ENCODE data around the gene ZNF217. TPM values are rescaled to one million over a fixed set of nuclear protein-coding genes. Genes with fewer than 3 reads are reported as not detected.
"Not testable (repeated sequence)": the region's sequence is repeated elsewhere in the genome, so short reads cannot be mapped to it uniquely, and the experiment has no call there.

Gene ZNF217
- total RNA-seq, 2 experiments from 2014 or later: 51.3 to 51.8 TPM

DNA sequence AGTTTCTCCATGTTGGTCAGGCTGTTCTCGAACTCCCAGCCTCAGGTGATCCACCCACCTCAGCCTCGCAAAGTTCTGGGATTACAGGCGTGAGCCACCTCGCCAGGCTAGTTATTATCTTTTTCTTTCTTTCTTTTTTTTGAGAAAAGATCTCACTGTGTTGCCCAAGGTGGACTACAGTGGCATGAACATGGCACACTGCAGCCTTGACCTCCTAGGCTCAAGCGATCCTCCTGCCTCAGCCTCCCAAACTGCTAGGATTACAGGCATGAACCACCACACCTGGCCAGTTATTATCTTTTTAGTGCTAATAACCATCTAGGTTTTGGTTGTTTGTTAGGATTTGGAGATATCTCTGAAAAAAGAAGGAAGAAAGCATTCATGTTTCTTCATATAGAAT, 35.8 kb upstream of the ZNF217 start:
- Mint-ChIP-seq H3K27ac (no peak overlapping the region), H3K36me3 (ENCODE audit: low read depth) (no peaks in the 10 kb centered on the region), H3K4me1 (ENCODE audit: low read depth) (peaks cover 16% of the 10 kb centered on the region), H3K9me3 (no peaks in the 10 kb centered on the region), H3K4me3 (no peak overlapping the region), H3K27me3 (no peaks in the 10 kb centered on the region)
- no peak for ATAC-seq
- intact Hi-C loops (cut with micrococcal nuclease): no loop called here
- ChIA-PET CTCF (no interaction called here), POLR2A (no interaction called here)
- TF ChIP-seq, protein P1, sequence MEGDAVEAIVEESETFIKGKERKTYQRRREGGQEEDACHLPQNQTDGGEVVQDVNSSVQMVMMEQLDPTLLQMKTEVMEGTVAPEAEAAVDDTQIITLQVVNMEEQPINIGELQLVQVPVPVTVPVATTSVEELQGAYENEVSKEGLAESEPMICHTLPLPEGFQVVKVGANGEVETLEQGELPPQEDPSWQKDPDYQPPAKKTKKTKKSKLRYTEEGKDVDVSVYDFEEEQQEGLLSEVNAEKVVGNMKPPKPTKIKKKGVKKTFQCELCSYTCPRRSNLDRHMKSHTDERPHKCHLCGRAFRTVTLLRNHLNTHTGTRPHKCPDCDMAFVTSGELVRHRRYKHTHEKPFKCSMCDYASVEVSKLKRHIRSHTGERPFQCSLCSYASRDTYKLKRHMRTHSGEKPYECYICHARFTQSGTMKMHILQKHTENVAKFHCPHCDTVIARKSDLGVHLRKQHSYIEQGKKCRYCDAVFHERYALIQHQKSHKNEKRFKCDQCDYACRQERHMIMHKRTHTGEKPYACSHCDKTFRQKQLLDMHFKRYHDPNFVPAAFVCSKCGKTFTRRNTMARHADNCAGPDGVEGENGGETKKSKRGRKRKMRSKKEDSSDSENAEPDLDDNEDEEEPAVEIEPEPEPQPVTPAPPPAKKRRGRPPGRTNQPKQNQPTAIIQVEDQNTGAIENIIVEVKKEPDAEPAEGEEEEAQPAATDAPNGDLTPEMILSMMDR (IDR thresholded peaks at IDR 0.05): no peak
- DNase-seq: no peak

DNA sequence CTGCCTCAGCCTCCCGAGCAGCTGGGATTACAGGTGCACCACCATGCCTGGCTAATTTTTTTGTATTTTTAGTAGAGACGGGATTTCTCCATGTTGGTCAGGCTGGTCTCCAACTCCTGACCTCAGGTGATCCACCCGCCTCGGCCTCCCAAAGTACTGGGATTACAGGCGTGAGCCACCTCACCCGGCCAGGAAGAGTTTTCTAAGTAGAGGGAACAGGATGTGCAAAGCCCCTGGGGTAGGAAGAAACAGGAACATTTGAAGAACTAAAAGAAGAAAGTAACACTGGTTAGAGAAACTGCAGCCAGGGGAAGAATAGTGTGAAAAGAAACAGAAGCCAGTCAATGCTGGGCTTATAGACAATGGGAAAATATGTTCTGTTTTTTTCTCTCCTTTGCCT, 35.1 kb upstream of the ZNF217 start:
- H3K9me3 Mint-ChIP-seq; DNase-seq; H3K27me3 Mint-ChIP-seq; H3K27ac Mint-ChIP-seq; intact Hi-C loops (cut with micrococcal nuclease); H3K4me3 Mint-ChIP-seq; POLR2A ChIA-PET; CTCF ChIA-PET; ATAC-seq; H3K36me3 Mint-ChIP-seq (ENCODE audit: low read depth): not testable (repeated sequence)
- peaks cover 19% of the 10 kb centered on the region for H3K4me1 Mint-ChIP-seq (ENCODE audit: low read depth)

- H3K9me3 Mint-ChIP-seq: no peaks in the 10 kb centered on the region
- intact Hi-C loops (cut with micrococcal nuclease): no loop called here
- no peak for DNase-seq
- no peaks in the 10 kb centered on the region for H3K27me3 Mint-ChIP-seq
- ChIA-PET CTCF (no interaction called here), POLR2A (no interaction called here)
- H3K4me1 Mint-ChIP-seq (ENCODE audit: low read depth): peaks cover 25% of the 10 kb centered on the region
- TF ChIP-seq, protein P1 (IDR thresholded peaks at IDR 0.05): no peak
- peak overlapping the region; percentile 71 for H3K27ac Mint-ChIP-seq
- no peak for ATAC-seq
- no peaks in the 10 kb centered on the region for H3K36me3 Mint-ChIP-seq (ENCODE audit: low read depth)
- H3K4me3 Mint-ChIP-seq: no peak overlapping the region
Measured at GRCh38 chr20:53628076-53628475, 34.4 kb upstream of the ZNF217 start.

- CTCF ChIA-PET; H3K36me3 Mint-ChIP-seq (ENCODE audit: low read depth); DNase-seq; H3K27ac Mint-ChIP-seq; intact Hi-C loops (cut with micrococcal nuclease); H3K27me3 Mint-ChIP-seq; ATAC-seq; H3K9me3 Mint-ChIP-seq; H3K4me3 Mint-ChIP-seq: not testable (repeated sequence)
- H3K4me1 Mint-ChIP-seq (ENCODE audit: low read depth): peaks cover 36% of the 10 kb centered on the region
- POLR2A ChIA-PET: interaction anchor here (0.6 kb wide), 1 partner anchor 279 kb away, joined by 3 read pairs; no protein-coding TSS in a partner anchor
Measured at GRCh38 chr20:53627001-53627400, 33.4 kb upstream of the ZNF217 start.

GRCh38 chr20:53626584-53626983, 32.9 kb upstream of the ZNF217 start:
- H3K9me3 Mint-ChIP-seq: no peaks in the 10 kb centered on the region
- H3K27ac Mint-ChIP-seq: no peak overlapping the region
- intact Hi-C loops (cut with micrococcal nuclease): no loop called here
- ChIA-PET POLR2A (no interaction called here), CTCF (interaction anchor here (0.7 to 1.1 kb wide), 2 partner anchors 24 to 34 kb away, joined by 3 read pairs; no protein-coding TSS in a partner anchor)
- H3K27me3 Mint-ChIP-seq: no peaks in the 10 kb centered on the region
- TF ChIP-seq, protein P1 (IDR thresholded peaks at IDR 0.05): no peak
- DNase-seq (no peak), ATAC-seq (no peak)
- H3K4me3 Mint-ChIP-seq: no peak overlapping the region
- no peaks in the 10 kb centered on the region for H3K36me3 Mint-ChIP-seq (ENCODE audit: low read depth)
- H3K4me1 Mint-ChIP-seq (ENCODE audit: low read depth): peaks cover 40% of the 10 kb centered on the region

DNA sequence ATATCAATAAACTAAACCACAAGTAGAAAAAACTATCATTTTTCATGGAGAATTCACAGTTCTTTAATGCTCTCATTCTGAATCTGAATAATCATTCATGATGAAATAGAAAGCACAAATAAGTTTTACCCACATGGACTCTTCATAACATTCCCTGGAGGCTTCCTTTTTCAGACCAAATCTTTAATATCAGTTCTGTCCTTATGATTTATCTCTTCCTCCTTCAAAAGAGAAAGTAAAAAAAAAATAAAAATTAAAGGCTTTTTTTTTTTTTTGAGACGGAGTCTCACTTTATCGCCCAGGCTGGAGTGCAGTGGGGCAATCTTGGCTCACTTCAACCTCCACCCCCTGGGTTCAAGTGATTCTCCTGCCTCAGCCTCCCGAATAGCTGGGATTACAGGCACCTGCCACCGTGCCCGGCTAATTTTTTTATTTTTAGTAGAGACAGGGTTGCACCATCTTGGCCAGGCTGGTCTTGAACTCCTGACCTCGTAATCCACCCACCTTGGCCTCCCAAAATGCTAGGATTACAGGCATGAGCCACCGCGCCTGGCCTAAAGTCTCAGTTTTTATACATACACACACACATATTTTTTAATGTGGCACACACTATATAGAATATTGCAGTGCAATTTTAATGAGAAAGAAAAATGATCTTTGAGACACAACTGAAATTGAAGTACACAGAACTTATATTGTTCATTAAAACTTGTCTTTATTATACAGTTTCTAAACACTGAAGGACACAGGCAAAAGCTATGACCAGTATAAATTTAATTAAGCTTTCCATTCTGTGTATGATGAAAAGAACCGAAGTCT, 31.9 kb upstream of the ZNF217 start:
- Mint-ChIP-seq H3K9me3 (no peaks in the 10 kb centered on the region), H3K36me3 (ENCODE audit: low read depth) (no peaks in the 10 kb centered on the region), H3K27me3 (no peaks in the 10 kb centered on the region), H3K27ac (peak overlapping the region; percentile 52), H3K4me1 (ENCODE audit: low read depth) (peaks cover 46% of the 10 kb centered on the region), H3K4me3 (no peak overlapping the region)
- TF ChIP-seq, protein P1 (IDR thresholded peaks at IDR 0.05): no peak
- POLR2A ChIA-PET: no interaction called here
- DNase-seq (no peak), ATAC-seq (no peak)
- CTCF ChIA-PET: interaction anchor here (0.7 to 1.1 kb wide), 2 partner anchors 25 to 35 kb away, joined by 3 read pairs; no protein-coding TSS in a partner anchor
- intact Hi-C loops (cut with micrococcal nuclease): no loop called here

DNA sequence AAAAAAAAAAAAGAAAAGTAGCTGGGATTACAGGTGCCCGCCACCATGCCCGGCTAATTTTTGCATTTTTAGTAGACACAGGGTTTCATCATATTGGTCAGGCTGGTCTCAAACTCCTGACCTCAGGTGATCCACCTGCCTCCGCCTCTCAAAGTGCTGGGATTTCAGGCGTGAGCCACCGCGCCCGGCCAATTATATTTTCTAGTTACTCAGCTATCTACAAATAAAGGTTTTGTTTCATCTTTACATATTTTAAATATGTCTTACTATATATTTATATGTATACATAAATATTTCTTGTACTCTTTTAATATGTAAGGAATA, 31.2 kb upstream of the ZNF217 start:
- H3K36me3 Mint-ChIP-seq (ENCODE audit: low read depth); DNase-seq; CTCF ChIA-PET; ATAC-seq; H3K27me3 Mint-ChIP-seq; intact Hi-C loops (cut with micrococcal nuclease); H3K4me3 Mint-ChIP-seq; H3K27ac Mint-ChIP-seq; H3K9me3 Mint-ChIP-seq; POLR2A ChIA-PET: not testable (repeated sequence)
- peaks cover 46% of the 10 kb centered on the region for H3K4me1 Mint-ChIP-seq (ENCODE audit: low read depth)

All from activated CD8-positive, alpha-beta T cell treated with anti-CD3 and anti-CD28 coated beads for 36 hours (primary cell).